OCI-LY7 (cell line): ENCODE data around the gene GRID1.

Experiments used
- CTCF ChIP-seq: fragments of 200-600 bp; sonication (generic); conservative IDR thresholded peaks from 2 replicates; pipeline ENCODE4 v1.5.1; 2014; ENCODE audit warnings: mild to moderate bottlenecking, antibody characterized with exemption, low read length, moderate library complexity, mixed read lengths
- EZH2phosphoT487 ChIP-seq: fragments of 200-600 bp; sonication (generic); IDR thresholded peaks from 2 replicates; pipeline ENCODE4 v1.6.1; 2018; ENCODE audit warnings: low read depth, borderline replicate concordance, mild to moderate bottlenecking, mixed run types, antibody characterized with exemption, low read length, moderate library complexity, mixed read lengths

- no peak for TF ChIP-seq CTCF
- no peak for TF ChIP-seq EZH2phosphoT487
Measured at GRCh38 chr10:86329896-86330680, 36.5 kb downstream of the GRID1 start.
